DMS114 treated with DMSO at 0.1 percent for 48 hours (cell line): ENCODE measurements around the gene ELF2.
"Not testable (repeated sequence)": the region's sequence is repeated elsewhere in the genome, so short reads cannot be mapped to it uniquely, and the experiment has no call there.

Experiments used
- DNase-seq: peaks from one replicate; lab custom pipeline; 2025; ENCODE audit not compliant: unreplicated experiment; lab: John Stamatoyannopoulos, UW

The ELF2 gene

GRCh38 chr4:139188648-139189416, 11.8 kb upstream of the ELF2 start:
- no peak for DNase-seq

- DNase-seq: peak; percentile 14
Measured at GRCh38 chr4:139184129-139184528, 7.1 kb upstream of the ELF2 start.

- peak; percentile 74 for DNase-seq
Measured at GRCh38 chr4:139177869-139178619, 1.0 kb upstream of the ELF2 start.

- no peak for DNase-seq
Measured at GRCh38 chr4:139176302-139177048, 543 bp downstream of the ELF2 start.

- peak; percentile 25 for DNase-seq
Measured at GRCh38 chr4:139175646-139176301, 1.2 kb downstream of the ELF2 start.

- no peak for DNase-seq
Measured at GRCh38 chr4:139171876-139172691, 4.9 kb downstream of the ELF2 start.

- no peak for DNase-seq
Measured at GRCh38 chr4:139170932-139171331, 6.1 kb downstream of the ELF2 start.

GRCh38 chr4:139167774-139168444, 9.1 kb downstream of the ELF2 start:
- DNase-seq: peak; percentile 9

GRCh38 chr4:139164731-139165130, 12.3 kb downstream of the ELF2 start:
- no peak for DNase-seq

GRCh38 chr4:139163806-139164206, 13.2 kb downstream of the ELF2 start:
- DNase-seq: no peak

- not testable (repeated sequence) for DNase-seq
Measured at GRCh38 chr4:139157977-139158376, 19.0 kb downstream of the ELF2 start.

GRCh38 chr4:139154952-139155557, 22.0 kb downstream of the ELF2 start:
- no peak for DNase-seq

GRCh38 chr4:139154538-139154937, 22.5 kb downstream of the ELF2 start:
- no peak for DNase-seq

- DNase-seq: no peak
Measured at GRCh38 chr4:139154134-139154421, 22.9 kb downstream of the ELF2 start.

GRCh38 chr4:139153411-139154133, 23.4 kb downstream of the ELF2 start:
- DNase-seq: no peak

GRCh38 chr4:139152249-139152648, 24.8 kb downstream of the ELF2 start:
- DNase-seq: no peak

GRCh38 chr4:139146926-139147629, 29.9 kb downstream of the ELF2 start:
- DNase-seq: no peak

- DNase-seq: no peak
Measured at GRCh38 chr4:139145552-139145932, 31.5 kb downstream of the ELF2 start.
